HEK293T (cell line): ENCODE data around the gene NADK.
"Not testable (repeated sequence)": the region's sequence is repeated elsewhere in the genome, so short reads cannot be mapped to it uniquely, and the experiment has no call there.

Experiments used
- CTCF ChIA-PET: fragments of 350-600 bp; formaldehyde crosslinking; extraction: SDS; loops from one replicate; lab custom pipeline; 2021; ENCODE audit warnings: antibody characterized with exemption, inconsistent platforms; lab: Yijun Ruan, JAX
- POLR2A ChIA-PET: fragments of 350-600 bp; formaldehyde crosslinking; extraction: SDS; loops from one replicate; lab custom pipeline; 2020; ENCODE audit warnings: antibody characterized with exemption, inconsistent platforms; lab: Yijun Ruan, JAX
- DNase-seq: peaks from one replicate; pipeline ENCODE4 v3.0.0; 2012; ENCODE audit warnings: mixed read lengths; ENCODE audit errors: extremely low spot score
- ARNT ChIP-seq: fragments of 450-650 bp; IDR thresholded peaks from 2 replicates; pipeline ENCODE4 v1.6.1; 2017; ENCODE audit warnings: mild to moderate bottlenecking
- BHLHE40 ChIP-seq: fragments of 450-650 bp; IDR thresholded peaks from 2 replicates; pipeline ENCODE4 v1.6.1; 2016; ENCODE audit warnings: mild to moderate bottlenecking, moderate library complexity, borderline replicate concordance
- CTBP1 ChIP-seq: fragments of 450-650 bp; IDR thresholded peaks from 2 replicates; pipeline ENCODE4 v1.6.1; 2016; ENCODE audit warnings: borderline replicate concordance
- ELF4 ChIP-seq: fragments of 450-650 bp; IDR thresholded peaks from 2 replicates; pipeline ENCODE4 v1.6.1; 2017; ENCODE audit warnings: antibody characterized with exemption
- FOXA1 ChIP-seq: fragments of 450-650 bp; IDR thresholded peaks from 2 replicates; pipeline ENCODE4 v1.6.1; 2016; ENCODE audit warnings: mild to moderate bottlenecking
- FOXK2 ChIP-seq: fragments of 450-650 bp; IDR thresholded peaks from 2 replicates; pipeline ENCODE4 v1.6.1; 2016; ENCODE audit warnings: mild to moderate bottlenecking
- FOXM1 ChIP-seq: fragments of 450-650 bp; IDR thresholded peaks from 2 replicates; pipeline ENCODE4 v1.6.1; 2017; ENCODE audit warnings: mild to moderate bottlenecking, borderline replicate concordance
- HDGF ChIP-seq: fragments of 450-650 bp; IDR thresholded peaks from 2 replicates; pipeline ENCODE4 v1.6.1; 2017; ENCODE audit warnings: antibody characterized with exemption, borderline replicate concordance
- L3MBTL2 ChIP-seq: fragments of 450-650 bp; conservative IDR thresholded peaks from 2 replicates; pipeline ENCODE4 v1.6.1; 2016; ENCODE audit warnings: mild to moderate bottlenecking
- LEF1 ChIP-seq: fragments of 450-650 bp; IDR thresholded peaks from 2 replicates; pipeline ENCODE4 v1.6.1; 2017; ENCODE audit warnings: mild to moderate bottlenecking, borderline replicate concordance
- NFRKB ChIP-seq: fragments of 450-650 bp; IDR thresholded peaks from 2 replicates; pipeline ENCODE4 v1.6.1; 2016; ENCODE audit warnings: mild to moderate bottlenecking, moderate library complexity
- SP1 ChIP-seq: fragments of 450-650 bp; IDR thresholded peaks from 2 replicates; pipeline ENCODE4 v1.6.1; 2017
- SUZ12 ChIP-seq: fragments of 450-650 bp; IDR thresholded peaks from 2 replicates; pipeline ENCODE4 v1.6.1; 2016; ENCODE audit warnings: mild to moderate bottlenecking
- TARDBP ChIP-seq: fragments of 450-650 bp; IDR thresholded peaks from 2 replicates; pipeline ENCODE4 v1.6.1; 2016
- ZNF384 ChIP-seq: fragments of 450-650 bp; IDR thresholded peaks from 2 replicates; pipeline ENCODE4 v1.6.1; 2016
- TF ChIP-seq, protein P1 (sequence below): fragments of 450-650 bp; IDR thresholded peaks from 2 replicates; pipeline ENCODE4 v1.6.1; 2016

NADK gene

DNA sequence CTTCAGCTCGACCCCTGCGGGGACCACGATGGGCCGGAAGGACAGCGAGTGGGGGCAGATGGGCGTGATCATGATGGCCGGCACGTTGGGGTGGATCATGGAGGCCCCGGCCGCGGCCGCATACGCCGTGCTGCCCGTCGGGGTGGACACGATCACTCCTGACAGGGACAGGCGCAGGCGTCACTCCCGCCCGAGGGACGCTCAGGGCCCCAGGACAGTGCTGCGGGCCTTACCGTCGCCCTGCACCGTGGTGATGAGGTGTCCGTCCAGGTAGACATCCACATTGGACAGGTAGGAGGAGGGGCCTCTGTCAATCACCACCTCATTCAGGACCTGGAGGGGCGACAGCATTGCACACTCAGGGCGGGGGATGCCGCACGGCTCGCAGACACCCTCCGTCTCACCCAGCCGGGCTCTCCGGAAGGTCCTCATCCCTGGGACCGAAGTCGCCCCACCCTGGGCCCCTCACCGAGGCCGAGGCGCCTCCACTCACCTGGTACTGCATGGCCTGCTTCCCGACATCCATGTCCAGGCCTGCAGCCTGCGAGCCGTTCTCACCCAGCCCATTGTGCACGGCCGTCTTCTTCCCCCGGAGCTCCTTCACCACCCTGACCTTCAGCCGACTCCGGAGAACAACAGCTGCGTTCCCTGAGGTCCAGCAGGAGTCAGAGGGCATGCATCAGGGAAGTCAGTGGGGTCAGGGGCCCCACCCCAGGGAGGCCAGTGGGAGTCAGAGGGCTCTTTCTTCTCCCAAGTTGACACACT lies 24.0 kb downstream of the NADK start:
- CTCF ChIA-PET: no interaction called here

DNA sequence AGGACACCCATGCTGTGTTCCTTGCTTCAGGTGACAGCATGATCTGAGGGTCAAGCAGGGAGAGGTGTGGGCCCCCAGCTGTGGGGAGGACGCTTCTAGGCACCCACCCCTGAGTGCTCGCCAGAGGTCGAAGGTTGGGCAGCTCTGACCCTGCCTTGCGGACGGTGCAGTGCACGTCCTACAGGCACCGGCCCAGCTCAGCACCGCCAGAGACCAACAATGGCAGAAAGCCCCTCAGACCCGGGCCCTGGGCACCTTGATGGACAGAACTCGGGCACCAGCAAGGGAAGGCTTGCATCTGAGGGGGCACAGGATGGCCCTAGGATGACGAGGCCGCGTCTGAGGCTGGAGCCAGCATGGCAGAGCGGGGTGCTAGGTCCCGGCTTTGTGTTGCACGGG lies 24.7 kb downstream of the NADK start:
- no peak for DNase-seq
- TF ChIP-seq TARDBP (no peak), SUZ12 (no peak), FOXM1 (no peak), FOXA1 (no peak), HDGF (no peak), ARNT (no peak), FOXK2 (no peak), CTBP1 (no peak), L3MBTL2 (no peak), SP1 (no peak)
- TF ChIP-seq, protein P1, sequence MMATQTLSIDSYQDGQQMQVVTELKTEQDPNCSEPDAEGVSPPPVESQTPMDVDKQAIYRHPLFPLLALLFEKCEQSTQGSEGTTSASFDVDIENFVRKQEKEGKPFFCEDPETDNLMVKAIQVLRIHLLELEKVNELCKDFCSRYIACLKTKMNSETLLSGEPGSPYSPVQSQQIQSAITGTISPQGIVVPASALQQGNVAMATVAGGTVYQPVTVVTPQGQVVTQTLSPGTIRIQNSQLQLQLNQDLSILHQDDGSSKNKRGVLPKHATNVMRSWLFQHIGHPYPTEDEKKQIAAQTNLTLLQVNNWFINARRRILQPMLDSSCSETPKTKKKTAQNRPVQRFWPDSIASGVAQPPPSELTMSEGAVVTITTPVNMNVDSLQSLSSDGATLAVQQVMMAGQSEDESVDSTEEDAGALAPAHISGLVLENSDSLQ: no peak
- CTCF ChIA-PET: no interaction called here
- POLR2A ChIA-PET: no interaction called here

More for the DNA sequence above, 24.0 kb downstream of the NADK start:
- POLR2A ChIA-PET: interaction anchor here (0.8 kb wide), 1 partner anchor 26 kb away, joined by 3 read pairs; no protein-coding TSS in a partner anchor
- TF ChIP-seq ELF4 (no peak), FOXM1 (no peak), ZNF384 (no peak), SP1 (no peak), FOXK2 (no peak), HDGF (no peak), SUZ12 (no peak), TARDBP (no peak)
- DNase-seq: no peak

DNA sequence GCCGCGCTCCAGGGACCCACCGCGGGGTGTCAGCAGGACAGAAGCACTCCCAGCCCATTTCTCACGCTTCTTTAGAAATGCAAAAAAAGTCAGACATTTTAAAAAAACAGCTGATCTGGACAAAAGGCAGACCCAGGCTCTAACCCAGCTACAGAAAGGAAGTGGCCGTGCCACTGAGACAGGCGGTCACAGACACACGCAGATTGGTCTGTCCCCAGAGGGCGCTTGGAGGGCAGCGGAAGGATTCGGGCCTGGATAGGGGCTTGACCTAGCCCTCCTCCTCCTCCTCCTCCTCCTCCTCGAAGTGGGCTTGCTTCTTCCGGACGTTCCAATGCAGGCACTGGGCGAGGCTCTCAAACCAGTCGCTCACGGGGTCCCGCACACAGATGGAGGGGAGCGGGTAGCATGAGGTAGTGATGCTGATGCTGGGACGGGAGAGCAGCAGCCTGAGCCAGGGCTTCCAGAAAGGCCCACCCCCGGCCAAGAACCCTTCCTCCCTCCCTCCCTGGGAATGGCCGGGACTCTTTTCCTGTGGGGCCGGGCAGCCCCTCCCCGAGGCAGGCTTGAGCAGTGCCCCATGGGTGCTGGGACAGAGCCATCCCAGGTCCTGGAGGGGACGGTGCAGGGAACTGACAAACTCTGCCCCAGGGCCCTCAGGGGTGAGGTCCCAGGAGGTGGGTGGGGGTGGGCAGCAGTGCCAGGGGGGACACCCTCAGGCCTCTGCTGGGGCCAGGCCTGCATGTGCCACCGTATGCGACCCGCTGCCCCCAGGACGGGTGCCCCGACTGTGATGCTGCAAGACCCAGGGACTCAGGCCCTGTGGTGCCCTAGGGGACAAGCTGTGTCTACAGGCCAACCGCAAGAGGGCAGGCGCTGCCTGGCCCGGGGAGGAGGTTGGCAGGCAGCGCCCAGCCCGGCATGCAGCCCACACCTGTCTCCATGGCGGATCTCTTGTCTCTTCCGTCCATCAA lies 25.3 kb downstream of the NADK start:
- DNase-seq: no peak
- TF ChIP-seq SUZ12 (no peak), ZNF384 (no peak), ELF4 (no peak), CTBP1 (no peak), L3MBTL2 (no peak), LEF1 (no peak), TARDBP (no peak), FOXA1 (no peak), BHLHE40 (no peak), FOXK2 (no peak), SP1 (no peak)
- TF ChIP-seq, protein P1: no peak
- ChIA-PET POLR2A (interaction anchor here (1.1 kb wide), 1 partner anchor 24 kb away, joined by 3 read pairs; no protein-coding TSS in a partner anchor), CTCF (no interaction called here)

DNA sequence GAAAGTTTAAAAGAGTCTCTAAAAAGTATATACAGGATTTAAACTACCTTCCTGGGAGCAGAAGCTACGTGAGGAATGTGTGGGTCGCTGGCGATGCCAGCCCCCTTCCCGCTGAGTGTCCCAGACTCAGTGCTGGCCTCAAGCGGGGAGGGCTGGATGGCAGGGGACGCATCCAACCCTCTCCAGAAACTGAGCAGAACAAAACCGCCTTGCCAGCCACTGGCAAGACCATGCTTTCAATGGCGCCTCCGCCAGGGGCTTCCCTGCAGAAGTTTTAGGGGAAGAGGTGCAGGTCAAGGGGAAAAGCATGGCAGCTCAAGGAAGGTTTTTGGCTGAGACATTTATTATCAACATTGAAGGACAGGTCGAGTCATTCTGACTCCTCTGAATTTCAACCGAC lies 26.1 kb downstream of the NADK start:
- DNase-seq: no peak
- TF ChIP-seq, protein P1: no peak
- TF ChIP-seq FOXM1 (no peak), L3MBTL2 (no peak), BHLHE40 (no peak), HDGF (no peak), ELF4 (no peak), LEF1 (no peak), FOXA1 (no peak), ARNT (no peak)
- CTCF ChIA-PET: no interaction called here
- POLR2A ChIA-PET: interaction anchor here (1.1 kb wide), 1 partner anchor 25 kb away, joined by 3 read pairs; no protein-coding TSS in a partner anchor

DNA sequence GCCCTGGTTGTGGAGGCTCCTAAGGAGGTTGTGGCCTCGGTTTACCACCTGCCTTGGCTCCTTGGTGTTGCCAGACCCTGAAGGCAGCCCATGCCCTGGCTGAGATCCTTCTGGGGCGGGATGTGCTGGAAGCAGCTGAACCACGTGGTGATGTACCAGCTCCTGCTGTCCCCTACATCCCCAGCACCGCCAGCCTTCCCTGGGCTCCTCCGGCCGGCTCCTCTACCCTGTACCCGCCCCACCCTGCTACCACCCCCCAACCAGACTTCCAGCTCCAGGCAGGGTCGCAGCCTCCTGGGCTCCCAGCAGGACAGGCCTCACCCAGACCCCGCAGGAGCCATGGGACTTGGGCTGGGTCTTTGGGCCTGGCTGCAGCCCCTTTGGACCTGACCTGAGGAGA lies 28.3 kb downstream of the NADK start:
- POLR2A ChIA-PET, CTCF ChIA-PET, DNase-seq: not testable (repeated sequence)

DNA sequence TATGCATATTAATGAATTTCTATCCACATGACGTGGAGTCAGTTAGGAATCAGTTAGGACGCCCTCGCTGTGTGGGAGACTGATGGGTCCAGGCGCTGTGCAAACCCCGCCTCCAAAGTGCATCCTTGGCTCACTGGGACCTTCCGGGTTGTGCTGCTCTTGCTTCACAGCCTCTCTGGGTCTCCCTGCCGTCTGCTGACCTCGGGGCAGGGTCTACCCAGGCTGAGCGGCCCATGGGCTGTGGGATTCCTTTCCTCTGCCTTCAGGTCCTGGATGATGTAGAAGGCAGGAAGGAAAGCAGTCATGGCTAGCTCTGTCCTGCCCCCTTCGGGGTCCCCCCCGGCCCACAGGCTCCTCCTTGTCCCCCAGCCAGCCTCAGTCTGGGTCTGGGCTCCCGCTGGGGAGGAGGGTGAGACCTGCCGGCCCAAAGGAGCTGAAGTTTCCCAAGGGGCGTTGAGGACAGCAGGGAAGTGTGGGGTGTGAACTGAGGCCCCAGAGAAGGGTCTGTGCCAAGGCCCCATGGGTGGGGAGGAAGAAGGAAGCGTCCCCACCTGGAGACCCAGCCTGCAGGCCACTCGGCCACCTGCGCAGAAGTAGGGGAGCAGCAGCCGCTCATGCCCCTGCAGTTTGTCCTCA lies 29.5 kb downstream of the NADK start:
- no peak for DNase-seq
- no peak for TF ChIP-seq FOXM1
- no peak for TF ChIP-seq NFRKB
- TF ChIP-seq, protein P1: no peak
- no peak for TF ChIP-seq TARDBP
- TF ChIP-seq ARNT: no peak
- no peak for TF ChIP-seq ELF4
- TF ChIP-seq FOXA1: no peak
- TF ChIP-seq SUZ12: no peak
- TF ChIP-seq HDGF: no peak
- no peak for TF ChIP-seq LEF1
- no peak for TF ChIP-seq SP1
- no peak for TF ChIP-seq ZNF384
- TF ChIP-seq CTBP1: no peak
- TF ChIP-seq BHLHE40: no peak
- TF ChIP-seq FOXK2: no peak
- no peak for TF ChIP-seq L3MBTL2
- ChIA-PET CTCF (no interaction called here), POLR2A (no interaction called here)

DNA sequence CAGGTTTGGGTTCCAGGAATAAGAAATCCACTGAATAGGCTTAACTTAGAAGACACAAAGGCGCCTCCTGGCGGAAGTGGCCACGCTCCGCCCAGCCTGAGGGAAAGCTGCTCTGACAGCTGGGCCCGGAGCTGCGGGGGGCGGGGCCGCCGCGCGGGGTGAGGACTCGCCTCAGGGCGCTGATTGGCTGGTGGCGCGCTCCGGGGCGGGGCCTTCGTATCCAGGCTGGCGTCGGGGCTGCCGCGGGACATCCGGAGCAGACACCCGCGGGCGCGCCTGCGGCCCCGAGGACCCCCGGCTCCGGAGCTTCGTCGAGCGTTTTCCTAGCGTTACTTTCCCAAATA lies 31.7 kb downstream of the NADK start:
- DNase-seq, POLR2A ChIA-PET, CTCF ChIA-PET: not testable (repeated sequence)

DNA sequence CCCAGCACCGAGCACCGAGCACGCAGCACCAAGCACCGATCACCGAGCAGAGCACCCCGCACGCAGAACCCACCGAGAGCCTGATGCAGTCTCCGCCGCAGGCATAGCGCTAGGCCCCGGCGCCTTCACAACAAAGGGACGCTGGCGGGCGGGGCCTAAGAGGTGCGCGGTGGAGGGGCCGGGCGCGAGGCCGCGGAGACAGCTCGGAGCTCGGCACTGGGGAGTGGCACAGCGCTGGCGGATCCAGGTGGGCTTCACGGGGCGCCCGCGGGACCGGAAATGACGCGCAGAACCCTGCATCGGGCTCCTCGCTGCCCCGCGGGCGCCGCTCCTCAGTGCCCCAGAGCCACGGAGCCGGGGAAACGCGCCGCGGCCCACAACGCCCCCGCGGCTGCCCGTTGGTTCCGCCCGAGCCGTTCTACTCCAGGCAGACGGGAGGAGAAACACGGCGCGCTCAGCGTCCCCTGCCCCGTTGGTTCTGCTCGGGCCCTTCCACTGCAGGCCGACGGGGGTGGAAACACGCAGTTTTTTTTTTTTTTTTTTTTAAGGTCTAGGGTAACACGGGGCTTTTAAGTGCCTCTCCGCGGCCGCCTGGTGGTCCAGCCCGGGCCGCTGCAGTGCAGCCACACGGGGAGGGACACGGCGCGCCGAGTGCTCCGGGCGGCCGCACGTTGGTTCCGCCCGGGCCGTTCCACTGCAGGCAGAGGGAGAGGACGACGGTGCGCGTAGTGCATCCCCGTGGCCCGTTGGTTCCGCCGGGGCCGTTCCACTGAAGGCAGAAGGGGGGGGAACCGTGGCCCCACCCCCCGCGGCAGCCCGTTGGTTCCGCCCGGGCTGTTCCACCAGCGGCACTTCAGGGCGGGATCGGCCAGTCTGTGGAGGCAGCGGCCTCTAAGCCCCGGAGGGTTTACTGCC lies 32.4 kb downstream of the NADK start:
- CTCF ChIA-PET, POLR2A ChIA-PET, DNase-seq: not testable (repeated sequence)
